IPS-NIHi11 (cell line): Measurements from ENCODE around the gene CTRL.

Experiments used
- DNase-seq: peaks from one replicate; pipeline ENCODE4 v3.0.0; 2012; ENCODE audit warnings: mixed read lengths, low spot score

CTRL gene

DNA sequence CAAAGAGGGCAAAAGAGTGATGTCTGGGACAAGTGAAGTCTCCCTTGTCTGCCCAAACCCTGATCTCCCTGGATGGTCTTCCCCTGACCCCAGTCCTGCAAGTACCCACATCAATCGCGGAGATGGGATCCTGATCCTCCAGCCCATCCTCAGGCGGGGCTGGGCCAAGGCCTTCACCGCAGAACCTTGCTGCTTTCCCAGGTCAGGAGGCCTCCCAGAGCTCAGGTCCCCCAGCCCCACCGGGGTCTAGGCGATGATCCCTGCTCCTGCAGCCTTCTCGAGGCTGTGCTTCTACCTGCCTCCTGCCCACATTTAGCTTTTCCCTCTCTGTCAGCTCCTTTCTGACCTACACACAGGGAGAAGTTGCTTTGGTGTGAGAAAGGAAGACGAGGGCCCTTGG, 30.5 kb upstream of the CTRL start:
- no peak for DNase-seq

GRCh38 chr16:67961551-67961957, 29.9 kb upstream of the CTRL start:
- DNase-seq: no peak

DNA sequence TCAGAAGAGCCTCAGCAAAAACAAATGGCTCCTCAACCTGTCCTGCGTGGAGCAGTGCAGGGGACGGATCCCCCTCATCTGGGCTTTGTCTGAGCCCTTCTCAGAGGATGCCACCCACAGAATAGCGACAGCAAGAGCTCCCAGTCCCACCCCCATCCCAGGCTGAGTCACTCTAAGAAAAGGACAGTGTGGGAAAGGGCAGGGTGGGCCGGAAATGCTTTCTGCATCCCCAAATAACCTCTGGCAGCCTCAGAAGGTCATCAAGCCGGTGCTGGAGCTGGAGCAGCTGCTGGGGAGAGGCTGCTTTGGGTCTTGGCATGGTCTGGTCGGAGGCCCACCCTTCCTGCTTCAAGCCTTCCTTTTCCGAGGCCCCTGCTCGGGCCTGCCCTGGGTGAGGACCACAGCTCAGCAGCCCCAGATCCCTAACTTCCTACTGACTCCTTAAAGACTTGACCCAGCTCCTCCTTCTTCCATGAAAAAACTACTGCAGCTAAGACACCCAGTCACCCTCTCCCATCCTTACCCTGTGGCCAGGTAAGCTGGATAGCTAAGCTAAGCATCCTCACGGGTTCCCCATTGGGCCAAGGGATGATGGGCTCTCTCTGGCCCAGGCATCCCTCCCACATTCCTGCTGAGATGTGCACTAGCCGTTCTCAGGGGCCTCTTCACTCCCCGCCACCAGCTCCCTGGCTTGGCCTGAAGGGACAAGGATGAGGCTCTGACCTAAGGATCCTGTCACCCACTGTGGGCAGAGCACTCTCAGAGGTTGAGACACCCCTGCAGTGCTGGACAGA, 28.1 kb upstream of the CTRL start:
- no peak for DNase-seq

DNA sequence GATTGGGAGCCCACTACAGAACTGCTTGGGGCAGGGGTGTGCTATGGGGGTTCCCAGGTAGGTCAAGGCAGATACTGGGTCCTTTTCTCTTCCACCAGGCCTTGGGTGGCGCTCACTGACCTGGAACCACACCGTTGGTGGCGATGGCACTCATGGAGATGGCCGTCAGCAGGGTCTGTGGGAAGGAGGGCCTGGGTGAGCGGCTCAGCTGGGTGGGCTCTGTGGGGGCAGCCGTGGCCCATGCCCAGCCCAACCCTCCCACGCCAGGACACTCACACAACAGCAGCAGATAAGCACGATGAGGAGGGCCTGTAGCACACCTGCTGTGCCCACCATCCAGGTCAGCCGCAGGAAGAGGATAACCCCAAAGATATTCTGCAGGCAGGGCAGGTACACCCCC, 26.0 kb upstream of the CTRL start:
- no peak for DNase-seq

DNA sequence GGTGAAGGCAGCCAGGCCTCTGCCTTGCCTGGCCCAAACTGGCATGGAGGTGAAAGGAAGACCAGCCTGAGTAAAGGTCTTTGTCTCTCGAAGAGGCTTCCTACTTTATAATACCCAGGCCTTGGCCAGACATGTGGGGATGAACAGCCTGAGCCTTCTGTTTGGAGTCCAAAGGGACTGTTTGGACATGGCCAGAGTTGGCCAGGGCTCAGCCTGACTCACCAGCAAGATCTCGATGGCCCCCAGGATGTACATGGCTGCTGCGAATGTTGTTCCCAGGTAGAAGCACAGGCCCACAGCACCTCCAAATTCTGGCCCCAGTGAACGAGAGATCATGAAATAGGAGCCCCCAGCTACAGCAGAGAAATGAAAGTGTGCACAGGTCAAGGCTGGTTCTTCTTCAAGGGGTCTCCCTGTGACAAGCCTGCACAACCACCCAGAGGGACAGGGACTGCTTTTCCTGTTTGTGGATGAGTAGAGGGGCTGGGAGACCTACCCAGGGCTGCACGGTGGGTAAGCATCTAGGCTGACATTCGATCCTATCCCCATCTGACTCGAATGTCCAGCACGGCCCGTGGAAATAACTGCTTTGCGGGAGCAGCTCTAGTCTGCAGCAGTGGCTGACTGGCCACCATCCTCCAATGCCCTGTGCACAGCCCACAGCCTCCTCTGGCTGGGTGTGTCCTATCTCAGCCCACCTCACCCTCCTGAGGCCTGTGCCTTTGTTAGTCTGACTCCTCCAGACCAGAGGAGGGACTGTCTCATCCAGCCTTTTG, 22.9 kb upstream of the CTRL start:
- no peak for DNase-seq

DNA sequence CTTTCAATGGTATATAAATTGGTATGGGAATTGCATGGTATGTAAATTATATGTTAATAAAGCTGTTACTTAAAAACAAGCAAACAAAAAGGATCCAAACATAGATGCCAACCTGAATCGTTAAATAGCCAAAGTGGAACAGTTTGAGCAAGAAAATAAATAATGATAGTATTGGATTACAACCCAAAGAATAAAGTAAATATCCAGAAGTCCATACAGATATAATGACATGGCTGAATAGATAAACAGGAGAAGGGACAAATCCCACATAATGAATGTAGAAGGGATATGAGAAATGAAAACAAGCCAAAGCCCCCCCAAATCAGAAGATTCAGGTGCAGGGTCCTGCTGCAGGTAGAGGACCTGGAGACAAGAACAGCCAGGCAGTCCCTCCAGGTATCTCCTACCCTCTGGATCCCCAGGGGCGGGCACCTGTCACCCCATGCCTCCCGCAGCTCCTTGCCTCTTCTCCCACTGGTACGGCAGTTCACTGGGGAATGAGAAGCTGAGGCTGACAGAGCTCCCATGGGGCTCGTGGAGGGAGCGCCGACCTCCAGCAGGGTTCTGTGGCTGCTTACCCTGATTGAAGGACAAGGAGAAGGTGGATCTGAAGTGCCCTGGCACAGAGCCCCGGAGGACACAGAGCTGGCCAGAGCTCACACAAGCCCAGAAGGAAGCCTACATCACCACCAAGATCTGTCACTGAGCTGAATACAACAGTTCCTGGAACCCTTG, 22.1 kb upstream of the CTRL start:
- no peak for DNase-seq

- DNase-seq: no peak
These were observed 19.8 kb upstream of the CTRL start for GRCh38 chr16:67951485-67951884.

DNA sequence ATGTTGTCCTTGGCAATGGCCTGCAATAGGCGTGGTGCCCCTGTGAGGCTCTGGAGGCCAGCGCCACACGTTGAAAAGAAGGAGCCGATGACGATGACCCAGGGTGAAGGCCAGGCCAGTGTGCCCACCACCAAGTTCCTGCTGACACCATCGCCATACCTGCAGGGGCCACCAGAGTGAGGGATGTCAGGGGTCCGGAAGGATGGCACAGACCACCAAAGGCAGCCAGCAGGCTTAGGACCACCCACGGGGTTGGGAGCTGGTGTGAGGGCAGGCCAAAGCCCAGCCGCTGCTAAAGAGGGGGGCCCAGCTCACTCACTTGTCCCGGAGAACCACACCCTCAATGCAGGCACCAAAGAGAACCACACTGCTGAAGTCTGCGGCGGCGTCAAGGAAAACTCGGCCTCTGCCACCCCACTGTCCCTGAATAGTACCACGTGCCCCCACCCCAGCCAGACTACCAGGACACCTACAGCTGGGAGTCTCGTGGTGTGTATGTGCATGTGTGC, 18.7 kb upstream of the CTRL start:
- no peak for DNase-seq

DNA sequence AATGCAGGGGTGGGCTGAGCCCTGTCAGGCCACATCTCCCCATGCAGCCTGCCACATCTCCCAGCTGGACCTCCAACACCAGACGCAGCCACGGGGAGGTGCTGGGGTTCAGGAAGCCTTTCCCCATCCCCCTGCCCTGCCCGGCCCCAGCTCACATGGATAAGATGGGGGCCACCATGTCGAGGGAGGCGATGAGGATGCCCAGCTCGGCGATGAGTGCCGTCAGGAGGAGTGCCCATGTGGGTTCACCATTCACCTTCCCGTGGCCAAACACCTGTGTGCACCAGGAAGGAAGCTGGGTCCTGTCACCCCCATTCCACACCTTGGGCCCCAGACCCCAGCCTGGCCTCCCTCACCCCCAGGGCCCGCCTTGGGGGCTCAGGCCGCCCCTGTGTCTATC, 18.0 kb upstream of the CTRL start:
- no peak for DNase-seq

DNA sequence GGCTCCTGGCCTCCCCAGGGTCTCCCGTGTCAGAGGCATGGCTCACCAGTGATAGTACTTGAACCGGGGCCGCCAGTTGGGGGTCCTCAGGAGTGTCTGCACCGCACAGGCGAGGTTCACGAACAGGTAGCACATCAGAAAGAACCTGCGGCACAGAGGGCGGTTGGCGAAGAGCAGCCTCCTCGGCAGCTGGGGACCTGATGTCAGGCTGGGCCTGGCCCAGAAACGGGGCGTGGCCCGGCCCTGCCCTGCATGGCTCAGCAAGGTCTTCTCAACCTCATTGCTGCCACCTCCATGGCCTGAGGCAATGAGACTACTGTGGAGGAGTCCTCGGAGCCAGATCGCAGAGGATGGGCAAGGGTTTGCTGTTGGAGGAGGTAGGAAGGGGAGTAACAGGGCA, 16.4 kb upstream of the CTRL start:
- DNase-seq: no peak

- no peak for DNase-seq
These were observed 15.4 kb upstream of the CTRL start for GRCh38 chr16:67946966-67947558.

DNA sequence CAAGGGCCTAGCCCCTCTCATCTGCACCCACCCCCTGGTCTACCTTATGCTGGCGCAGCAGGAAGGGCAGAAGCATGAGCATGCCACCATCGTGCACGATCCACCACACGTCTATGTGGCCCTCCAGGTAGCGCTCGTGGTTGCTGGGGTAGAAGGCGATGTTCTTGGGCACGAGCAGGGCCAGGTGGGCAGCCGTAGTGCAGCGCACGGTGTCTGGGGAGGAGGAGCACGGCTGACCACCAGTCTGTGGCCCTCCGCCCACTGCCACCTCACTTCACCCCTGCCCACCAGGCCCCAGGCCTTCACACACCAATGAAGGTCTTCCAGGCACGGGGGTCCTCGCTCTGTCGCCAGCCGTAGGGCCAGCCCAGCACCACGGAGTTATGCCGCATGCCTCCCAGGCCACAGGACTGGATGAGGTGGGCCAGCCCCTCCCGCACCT, 14.5 kb upstream of the CTRL start:
- DNase-seq: no peak

GRCh38 chr16:67945392-67945933, 13.8 kb upstream of the CTRL start:
- DNase-seq: no peak

- no peak for DNase-seq
These were observed 13.2 kb upstream of the CTRL start for GRCh38 chr16:67944690-67945391.

- peak; percentile 46 for DNase-seq
These were observed 12.2 kb upstream of the CTRL start, which contains the start of gene LCAT for GRCh38 chr16:67943619-67944504. Gene LCAT (minus strand): TSS chr16:67944120. CDS start chr16:67944101, 19 bp downstream.

DNA sequence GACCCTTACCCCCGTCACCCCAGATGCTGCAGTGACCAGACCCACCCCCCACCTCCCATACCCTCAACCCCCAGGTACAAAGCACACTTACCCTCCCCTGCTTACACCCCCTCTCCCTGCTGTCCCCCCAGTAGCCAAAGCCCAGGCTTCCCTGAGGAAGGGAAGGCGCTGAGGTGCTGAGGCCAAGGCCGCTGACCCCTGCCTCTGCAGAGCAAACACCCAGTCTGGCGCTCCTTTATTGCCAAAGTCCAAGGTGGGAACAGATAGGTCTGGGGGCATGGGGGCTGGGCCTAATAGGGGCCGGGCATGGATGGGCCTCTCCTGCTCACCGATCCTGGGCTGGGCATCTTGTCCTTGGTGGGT, 11.6 kb upstream of the CTRL start:
- DNase-seq: no peak

DNA sequence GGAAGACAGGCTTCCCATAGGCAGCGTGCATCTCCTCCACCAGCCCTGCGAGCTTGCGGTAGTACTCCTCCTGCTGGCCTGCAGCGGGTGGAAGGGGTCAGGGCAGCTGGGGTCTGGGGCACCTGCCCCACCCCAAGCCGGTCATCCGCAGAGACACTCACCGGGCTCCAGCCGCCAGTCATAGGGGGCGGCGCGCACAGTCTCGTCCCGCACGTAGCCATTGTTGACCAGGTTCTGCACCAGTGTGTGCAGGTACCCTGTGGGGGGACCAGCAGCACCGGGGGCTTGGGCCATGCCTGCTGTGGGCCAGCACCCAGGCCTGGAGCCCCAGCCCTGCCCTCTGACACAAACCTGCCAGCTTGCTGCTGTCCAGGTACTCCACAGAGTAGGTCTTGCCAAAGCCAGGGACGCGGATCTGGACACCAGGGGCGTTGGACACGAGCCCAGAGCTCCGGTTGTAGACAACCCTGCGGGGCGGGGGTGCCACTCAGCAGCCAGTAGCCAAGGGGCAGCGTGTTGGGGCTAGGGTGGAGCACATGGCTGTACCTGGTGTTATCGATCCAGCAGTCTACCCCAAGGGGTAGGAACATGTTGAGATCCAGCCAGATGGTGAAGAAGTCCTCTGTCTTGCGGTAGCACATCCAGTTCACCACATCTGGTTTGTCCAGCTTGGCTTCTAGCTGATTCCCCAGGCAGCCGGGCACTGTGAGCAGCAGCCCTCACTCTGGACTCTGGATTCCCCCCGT, 11.0 kb upstream of the CTRL start:
- no peak for DNase-seq

- peak; percentile 83 for DNase-seq
These were observed 10.5 kb upstream of the CTRL start for GRCh38 chr16:67942200-67942509.

GRCh38 chr16:67941469-67942199, 10.0 kb upstream of the CTRL start:
- DNase-seq: no peak
